ENCODE data around the gene WDR45.
"Not testable (repeated sequence)": the region's sequence is repeated elsewhere in the genome, so short reads cannot be mapped to it uniquely, and the experiment has no call there.

DNA sequence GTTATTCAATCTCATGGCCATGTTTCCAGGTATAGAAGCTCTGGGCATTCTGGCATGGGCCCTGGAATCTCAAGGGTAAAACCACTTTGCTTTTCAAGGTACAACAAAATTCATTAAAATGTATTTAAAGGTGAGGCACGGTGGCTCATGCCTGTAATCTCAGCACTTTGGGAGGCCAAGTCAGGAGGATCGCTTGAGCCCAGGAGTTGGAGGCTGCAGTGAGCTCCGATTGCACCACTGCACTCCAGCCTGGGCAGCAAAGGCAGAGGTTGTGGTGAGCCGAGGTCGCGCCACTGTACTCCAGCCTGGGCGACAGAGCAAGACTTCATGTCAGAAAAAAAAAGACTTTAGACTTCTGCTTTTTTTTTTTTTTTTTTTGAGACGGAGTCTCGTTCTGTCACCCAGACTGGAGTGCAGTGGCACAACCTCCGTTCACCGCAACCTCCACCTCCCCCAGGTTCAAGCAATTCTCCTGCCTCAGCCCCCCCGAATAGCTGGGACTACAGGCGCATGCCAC is 48.1 kb upstream of the WDR45 start:
- TF ChIP-seq POLR2A (IDR thresholded peaks at IDR 0.05): not testable (repeated sequence)
- TF ChIP-seq, protein P1, sequence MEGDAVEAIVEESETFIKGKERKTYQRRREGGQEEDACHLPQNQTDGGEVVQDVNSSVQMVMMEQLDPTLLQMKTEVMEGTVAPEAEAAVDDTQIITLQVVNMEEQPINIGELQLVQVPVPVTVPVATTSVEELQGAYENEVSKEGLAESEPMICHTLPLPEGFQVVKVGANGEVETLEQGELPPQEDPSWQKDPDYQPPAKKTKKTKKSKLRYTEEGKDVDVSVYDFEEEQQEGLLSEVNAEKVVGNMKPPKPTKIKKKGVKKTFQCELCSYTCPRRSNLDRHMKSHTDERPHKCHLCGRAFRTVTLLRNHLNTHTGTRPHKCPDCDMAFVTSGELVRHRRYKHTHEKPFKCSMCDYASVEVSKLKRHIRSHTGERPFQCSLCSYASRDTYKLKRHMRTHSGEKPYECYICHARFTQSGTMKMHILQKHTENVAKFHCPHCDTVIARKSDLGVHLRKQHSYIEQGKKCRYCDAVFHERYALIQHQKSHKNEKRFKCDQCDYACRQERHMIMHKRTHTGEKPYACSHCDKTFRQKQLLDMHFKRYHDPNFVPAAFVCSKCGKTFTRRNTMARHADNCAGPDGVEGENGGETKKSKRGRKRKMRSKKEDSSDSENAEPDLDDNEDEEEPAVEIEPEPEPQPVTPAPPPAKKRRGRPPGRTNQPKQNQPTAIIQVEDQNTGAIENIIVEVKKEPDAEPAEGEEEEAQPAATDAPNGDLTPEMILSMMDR (IDR thresholded peaks at IDR 0.05): not testable (repeated sequence)
